ENCODE data around the gene TTC24. TPM values are rescaled to one million over a fixed set of nuclear protein-coding genes. Genes with fewer than 3 reads are reported as not detected.
"Not testable (repeated sequence)": the region's sequence is repeated elsewhere in the genome, so short reads cannot be mapped to it uniquely, and the experiment has no call there.

The TTC24 gene
- total RNA-seq, 2 donors from 2014 or later: not detected

- ATAC-seq (ENCODE audit: insufficient number of reproducible peaks, low FRiP score, low read depth): no peak
- H3K27me3 ChIP-seq (replicated peaks; ENCODE audit: insufficient read depth): no peaks in the 10 kb centered on the region
- H3K9me3 ChIP-seq: no peaks in the 10 kb centered on the region
- H3K27ac ChIP-seq: no peak overlapping the region
- no peaks in the 10 kb centered on the region for H3K4me1 ChIP-seq (ENCODE audit: control insufficient read depth in 1 of 2, low read depth in 2 of 2)
- no peak overlapping the region for H3K4me3 ChIP-seq
- TF ChIP-seq, protein P1, sequence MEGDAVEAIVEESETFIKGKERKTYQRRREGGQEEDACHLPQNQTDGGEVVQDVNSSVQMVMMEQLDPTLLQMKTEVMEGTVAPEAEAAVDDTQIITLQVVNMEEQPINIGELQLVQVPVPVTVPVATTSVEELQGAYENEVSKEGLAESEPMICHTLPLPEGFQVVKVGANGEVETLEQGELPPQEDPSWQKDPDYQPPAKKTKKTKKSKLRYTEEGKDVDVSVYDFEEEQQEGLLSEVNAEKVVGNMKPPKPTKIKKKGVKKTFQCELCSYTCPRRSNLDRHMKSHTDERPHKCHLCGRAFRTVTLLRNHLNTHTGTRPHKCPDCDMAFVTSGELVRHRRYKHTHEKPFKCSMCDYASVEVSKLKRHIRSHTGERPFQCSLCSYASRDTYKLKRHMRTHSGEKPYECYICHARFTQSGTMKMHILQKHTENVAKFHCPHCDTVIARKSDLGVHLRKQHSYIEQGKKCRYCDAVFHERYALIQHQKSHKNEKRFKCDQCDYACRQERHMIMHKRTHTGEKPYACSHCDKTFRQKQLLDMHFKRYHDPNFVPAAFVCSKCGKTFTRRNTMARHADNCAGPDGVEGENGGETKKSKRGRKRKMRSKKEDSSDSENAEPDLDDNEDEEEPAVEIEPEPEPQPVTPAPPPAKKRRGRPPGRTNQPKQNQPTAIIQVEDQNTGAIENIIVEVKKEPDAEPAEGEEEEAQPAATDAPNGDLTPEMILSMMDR (IDR thresholded peaks at IDR 0.05): no peak
- DNase-seq (ENCODE audit: low spot score): no peak
- H3K36me3 ChIP-seq: no peaks in the 10 kb centered on the region
Observed at GRCh38 chr1:156549831-156550230, 29.7 kb upstream of the TTC24 start.

DNA sequence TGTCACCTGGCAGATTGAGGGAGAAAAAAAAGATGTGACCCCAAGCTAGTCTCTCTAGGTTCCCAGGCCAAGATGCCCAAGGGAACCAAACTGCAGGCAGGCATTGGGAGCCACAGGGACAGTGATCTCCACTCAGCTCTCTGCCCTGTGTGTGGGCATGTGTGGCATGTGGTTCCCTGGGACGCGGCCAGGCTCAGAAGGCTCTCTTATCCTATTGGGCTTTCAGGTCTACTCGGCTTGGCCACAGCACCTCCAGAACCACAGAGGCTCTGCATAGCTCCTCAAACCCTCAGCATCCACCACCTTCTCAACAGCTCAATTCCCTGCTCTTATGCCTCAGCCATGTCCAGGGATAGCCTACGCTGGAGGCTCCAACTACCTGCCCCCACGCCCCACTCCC is 29.2 kb upstream of the TTC24 start:
- no peak for ATAC-seq (ENCODE audit: insufficient number of reproducible peaks, low FRiP score, low read depth)
- no peaks in the 10 kb centered on the region for H3K4me1 ChIP-seq (ENCODE audit: control insufficient read depth in 1 of 2, low read depth in 2 of 2)
- no peak for DNase-seq (ENCODE audit: low spot score)
- H3K27ac ChIP-seq: no peak overlapping the region
- H3K36me3 ChIP-seq: no peaks in the 10 kb centered on the region
- no peaks in the 10 kb centered on the region for H3K27me3 ChIP-seq (replicated peaks; ENCODE audit: insufficient read depth)
- H3K9me3 ChIP-seq: no peaks in the 10 kb centered on the region
- no peak overlapping the region for H3K4me3 ChIP-seq
- TF ChIP-seq, protein P1 (IDR thresholded peaks at IDR 0.05): no peak

- Histone ChIP-seq H3K27ac (no peak overlapping the region), H3K4me3 (no peak overlapping the region), H3K27me3 (replicated peaks; ENCODE audit: insufficient read depth) (no peaks in the 10 kb centered on the region), H3K4me1 (ENCODE audit: control insufficient read depth in 1 of 2, low read depth in 2 of 2) (no peaks in the 10 kb centered on the region), H3K36me3 (no peaks in the 10 kb centered on the region), H3K9me3 (no peaks in the 10 kb centered on the region)
- ATAC-seq (ENCODE audit: insufficient number of reproducible peaks, low FRiP score, low read depth): no peak
- TF ChIP-seq, protein P1 (IDR thresholded peaks at IDR 0.05): no peak
- no peak for DNase-seq (ENCODE audit: low spot score)
Observed at GRCh38 chr1:156551066-156551643, 28.4 kb upstream of the TTC24 start.

DNA sequence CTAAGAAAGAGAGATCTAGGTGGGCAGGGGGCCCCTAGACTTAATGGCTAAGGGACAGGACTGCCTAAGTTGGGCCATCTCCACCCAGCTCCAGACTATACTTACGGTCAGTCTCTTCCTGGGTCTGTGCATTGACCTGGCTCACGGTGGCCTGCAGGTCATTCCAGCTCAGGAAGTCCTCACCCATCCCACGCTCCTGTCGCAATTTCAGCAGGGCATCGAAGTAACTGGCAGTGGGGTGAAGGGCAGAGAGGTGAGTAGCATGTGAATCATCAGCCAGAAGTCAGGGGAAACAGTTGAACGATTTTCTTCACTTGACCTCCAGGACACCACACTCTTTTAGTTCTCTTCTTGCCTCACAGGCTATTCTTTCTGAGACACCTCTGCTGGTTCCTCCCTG is 27.7 kb upstream of the TTC24 start:
- DNase-seq (ENCODE audit: low spot score): no peak
- Histone ChIP-seq H3K4me3 (no peak overlapping the region), H3K4me1 (ENCODE audit: control insufficient read depth in 1 of 2, low read depth in 2 of 2) (no peaks in the 10 kb centered on the region), H3K9me3 (no peaks in the 10 kb centered on the region), H3K27me3 (replicated peaks; ENCODE audit: insufficient read depth) (no peaks in the 10 kb centered on the region), H3K36me3 (no peaks in the 10 kb centered on the region), H3K27ac (no peak overlapping the region)
- no peak for ATAC-seq (ENCODE audit: insufficient number of reproducible peaks, low FRiP score, low read depth)
- TF ChIP-seq, protein P1 (IDR thresholded peaks at IDR 0.05): no peak

DNA sequence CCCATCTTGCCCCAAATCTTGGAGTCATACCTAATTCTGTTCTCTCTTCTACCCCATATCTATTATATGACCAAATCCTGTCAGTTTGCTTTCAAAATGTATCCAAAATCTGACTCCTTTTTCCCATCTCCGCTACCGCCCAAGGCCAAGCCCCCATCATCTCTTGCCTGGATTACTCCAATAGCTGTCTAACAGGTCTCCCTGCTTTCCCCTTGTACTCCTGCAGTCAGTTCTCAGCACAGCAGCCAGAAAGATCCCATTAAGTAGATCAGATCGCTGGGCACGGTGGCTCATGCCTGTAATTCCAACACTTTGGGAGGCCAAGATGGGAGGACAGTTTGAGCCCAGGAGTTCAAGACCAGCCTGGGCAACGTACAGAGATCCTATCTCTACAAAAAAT is 27.0 kb upstream of the TTC24 start:
- ATAC-seq (ENCODE audit: insufficient number of reproducible peaks, low FRiP score, low read depth): no peak
- Histone ChIP-seq H3K36me3 (no peaks in the 10 kb centered on the region), H3K27me3 (replicated peaks; ENCODE audit: insufficient read depth) (no peaks in the 10 kb centered on the region), H3K27ac (no peak overlapping the region), H3K9me3 (no peaks in the 10 kb centered on the region), H3K4me1 (ENCODE audit: control insufficient read depth in 1 of 2, low read depth in 2 of 2) (no peaks in the 10 kb centered on the region), H3K4me3 (no peak overlapping the region)
- TF ChIP-seq, protein P1 (IDR thresholded peaks at IDR 0.05): no peak
- DNase-seq (ENCODE audit: low spot score): no peak

GRCh38 chr1:156552937-156553336 is 26.6 kb upstream of the TTC24 start:
- not testable (repeated sequence) for H3K4me1 ChIP-seq (ENCODE audit: control insufficient read depth in 1 of 2, low read depth in 2 of 2); H3K9me3 ChIP-seq; H3K4me3 ChIP-seq; H3K27me3 ChIP-seq (replicated peaks; ENCODE audit: insufficient read depth); DNase-seq (ENCODE audit: low spot score); H3K27ac ChIP-seq; H3K36me3 ChIP-seq; ATAC-seq (ENCODE audit: insufficient number of reproducible peaks, low FRiP score, low read depth)
